Calu3 (cell line): ENCODE data around the gene MRTFA. TPM values are rescaled to one million over a fixed set of nuclear protein-coding genes. Genes with fewer than 3 reads are reported as not detected.

ENCODE experiments used
- BruUV-seq: library from RNA; stranded (reverse); fragments of 400-500 nt; replicated peaks from 2 replicates; lab custom pipeline; 2021; lab: Mats Ljungman, UMichigan
- CTCF ChIA-PET: fragments of 300-600 bp; sonication (Branson Sonifier 250); formaldehyde crosslinking; loops from one replicate; lab custom pipeline; 2022; ENCODE audit warnings: antibody characterized with exemption; lab: Charles Lee
- DNase-seq: peaks from one replicate; pipeline ENCODE4 v3.0.0; 2022
- H3K27ac Mint-ChIP-seq: one replicate; pipeline ENCODE4 v1.8.0; 2022; ENCODE audit warnings: mixed read lengths; ENCODE audit not compliant: unreplicated experiment
- H3K27me3 Mint-ChIP-seq: one replicate; pipeline ENCODE4 v1.8.0; 2022; ENCODE audit warnings: mixed read lengths; ENCODE audit not compliant: unreplicated experiment
- H3K36me3 Mint-ChIP-seq: one replicate; pipeline ENCODE4 v1.8.0; 2022; ENCODE audit warnings: mild to moderate bottlenecking, moderate library complexity, mixed read lengths; ENCODE audit not compliant: insufficient read depth, unreplicated experiment
- H3K4me1 Mint-ChIP-seq: one replicate; pipeline ENCODE4 v1.8.0; 2022; ENCODE audit warnings: mild to moderate bottlenecking, low read depth, mixed read lengths; ENCODE audit not compliant: unreplicated experiment
- H3K4me3 Mint-ChIP-seq: one replicate; pipeline ENCODE4 v1.8.0; 2022; ENCODE audit warnings: mild to moderate bottlenecking, low read depth, moderate library complexity, mixed read lengths; ENCODE audit not compliant: unreplicated experiment
- H3K9me3 Mint-ChIP-seq: one replicate; pipeline ENCODE4 v1.8.0; 2022; ENCODE audit warnings: low read depth, mixed read lengths; ENCODE audit not compliant: unreplicated experiment
- CTCF ChIP-seq: fragments of 200-600 bp; IDR thresholded peaks from one replicate; pipeline ENCODE4 v1.8.0; 2022; ENCODE audit warnings: antibody characterized with exemption; ENCODE audit not compliant: unreplicated experiment
- intact Hi-C: fragments of 100-400 bp; cut with micrococcal nuclease; formaldehyde crosslinking; loops from one replicate; pipeline ENCODE4 v1.10.0; 2022; ENCODE audit not compliant: unreplicated experiment
- total RNA-seq: library from RNA; stranded (reverse); gene quantifications from 2 replicates; pipeline ENCODE4 v1.2.3, GENCODE V29; 2022

MRTFA gene
- total RNA-seq, 1 experiment from 2014 or later, result 54.1 TPM

DNA sequence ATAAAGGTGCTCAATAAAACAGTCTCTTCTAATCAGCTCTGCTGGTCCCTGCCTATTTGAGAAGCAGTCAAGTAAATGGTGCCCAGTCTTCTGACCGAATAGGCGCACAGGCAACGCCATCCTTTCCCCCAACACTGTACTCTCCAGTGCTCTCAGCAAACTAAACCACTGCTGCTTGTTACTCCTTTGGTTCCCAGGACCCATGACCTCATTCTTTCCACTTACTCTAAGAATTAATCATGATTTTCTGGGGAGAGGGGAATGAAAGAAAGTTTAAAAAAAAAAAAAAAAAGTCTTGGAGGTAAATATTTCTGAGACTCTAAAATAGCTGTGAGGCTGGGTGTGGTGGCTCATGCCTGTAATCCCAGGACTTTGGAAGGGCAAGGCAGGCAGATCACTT is 202.4 kb downstream of the MRTFA start:
- no peak for TF ChIP-seq CTCF
- CTCF ChIA-PET, result interaction anchor here (0.6 kb wide), 1 partner anchor 67 kb away, joined by 3 read pairs; no protein-coding TSS in a partner anchor
- TSS peak; percentile 19 for BruUV-seq
- H3K27me3 Mint-ChIP-seq, result no peaks in the 10 kb centered on the region
- H3K27ac Mint-ChIP-seq, result no peak overlapping the region
- no peak for DNase-seq
- peaks cover 12% of the 10 kb centered on the region for H3K36me3 Mint-ChIP-seq
- H3K4me1 Mint-ChIP-seq, result peaks cover 23% of the 10 kb centered on the region
- no peaks in the 10 kb centered on the region for H3K9me3 Mint-ChIP-seq
- H3K4me3 Mint-ChIP-seq, result no peak overlapping the region
- intact Hi-C loops, result loop anchor here (10.0 kb wide), 1 partner anchor 331 kb away; no protein-coding TSS in a partner anchor

- no peak for TF ChIP-seq CTCF
- Mint-ChIP-seq H3K27ac (no peak overlapping the region), H3K4me1 (peaks cover 23% of the 10 kb centered on the region), H3K27me3 (no peaks in the 10 kb centered on the region), H3K36me3 (peaks cover 18% of the 10 kb centered on the region), H3K4me3 (no peak overlapping the region), H3K9me3 (no peaks in the 10 kb centered on the region)
- intact Hi-C loops, result loop anchor here (10.0 kb wide), 1 partner anchor 331 kb away; no protein-coding TSS in a partner anchor
- DNase-seq, result no peak
- CTCF ChIA-PET, result no interaction called here
- BruUV-seq, result no TSS peak
These were observed 203.0 kb downstream of the MRTFA start for GRCh38 chr22:40433416-40434090.

DNA sequence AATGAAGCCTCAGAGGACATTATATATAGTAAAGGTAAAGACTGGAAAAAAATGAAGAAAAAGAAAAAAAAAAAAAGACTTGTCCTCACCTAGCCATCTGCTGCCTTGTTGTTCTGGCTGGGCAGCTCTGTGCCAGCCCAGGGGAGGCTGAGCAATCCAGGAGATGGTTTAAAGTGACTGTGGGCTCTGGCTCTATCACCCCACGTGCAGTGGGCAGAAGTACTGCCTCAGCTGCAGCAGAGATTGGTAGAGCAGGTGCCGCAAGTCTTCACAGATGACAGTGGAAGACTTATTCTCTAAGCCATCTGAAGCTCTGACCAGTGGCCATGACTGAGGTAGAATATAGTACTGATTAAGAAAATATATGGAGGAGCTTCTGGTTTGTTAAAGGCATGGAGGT is 203.9 kb downstream of the MRTFA start:
- Mint-ChIP-seq H3K4me3 (no peak overlapping the region), H3K9me3 (no peaks in the 10 kb centered on the region), H3K4me1 (peaks cover 15% of the 10 kb centered on the region), H3K27me3 (no peaks in the 10 kb centered on the region), H3K36me3 (peaks cover 20% of the 10 kb centered on the region), H3K27ac (no peak overlapping the region)
- no TSS peak for BruUV-seq
- CTCF ChIA-PET, result interaction anchor here (0.5 kb wide), 1 partner anchor 36 kb away, joined by 3 read pairs; no protein-coding TSS in a partner anchor
- intact Hi-C loops, result loop anchor here (10.0 kb wide), 1 partner anchor 332 kb away; no protein-coding TSS in a partner anchor
- DNase-seq, result no peak
- no peak for TF ChIP-seq CTCF

DNA sequence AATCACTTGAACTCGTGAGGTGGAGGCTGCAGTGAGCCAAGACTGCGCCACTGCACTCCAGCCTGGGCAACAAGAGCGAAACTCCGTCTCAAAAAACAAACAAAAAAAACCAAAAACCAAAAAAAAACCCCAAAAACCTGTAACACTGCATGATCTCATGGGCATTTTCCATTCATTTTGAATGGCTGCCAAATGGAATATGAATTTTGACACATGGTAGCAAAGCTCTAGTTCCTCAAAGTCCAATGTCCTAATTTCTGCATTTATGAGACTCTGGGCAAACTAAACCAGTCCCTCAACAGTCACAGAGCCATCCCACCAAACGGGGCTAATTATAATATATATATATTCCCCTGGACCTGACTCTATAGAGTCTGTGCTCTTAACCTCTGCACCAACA is 204.4 kb downstream of the MRTFA start:
- no TSS peak for BruUV-seq
- CTCF ChIA-PET, result interaction anchor here (0.5 kb wide), 1 partner anchor 36 kb away, joined by 3 read pairs; no protein-coding TSS in a partner anchor
- no peak for DNase-seq
- Mint-ChIP-seq H3K4me1 (peaks cover 11% of the 10 kb centered on the region), H3K27ac (no peak overlapping the region), H3K27me3 (no peaks in the 10 kb centered on the region), H3K9me3 (no peaks in the 10 kb centered on the region), H3K4me3 (no peak overlapping the region), H3K36me3 (peaks cover 20% of the 10 kb centered on the region)
- no peak for TF ChIP-seq CTCF
- intact Hi-C loops, result loop anchor here (10.0 kb wide), 1 partner anchor 333 kb away; no protein-coding TSS in a partner anchor
